Urinary bladder (tissue), 4 donors: ENCODE results near the gene ADGRL2. TPM values are rescaled to one million over a fixed set of nuclear protein-coding genes. Genes with fewer than 3 reads are reported as not detected.
A peak's percentile ranks its signal among the peaks of the same experiment; 100 is the strongest.

Source experiments
- DNase-seq: peaks from one replicate; pipeline ENCODE4 v3.0.0-alpha.2; 2015; ENCODE audit errors: extremely low spot score
- H3K27ac ChIP-seq: one replicate; pipeline ENCODE4 v1.5.1; 2013; ENCODE audit warnings: low read depth, mild to moderate bottlenecking, moderate library complexity
- H3K36me3 ChIP-seq: one replicate; pipeline ENCODE4 v1.6.1; 2013; ENCODE audit warnings: mild to moderate bottlenecking, moderate library complexity; ENCODE audit not compliant: insufficient read depth
- H3K4me1 ChIP-seq: one replicate; pipeline ENCODE4 v1.6.1; 2013; ENCODE audit warnings: mild to moderate bottlenecking, moderate library complexity; ENCODE audit not compliant: insufficient read depth
- H3K4me3 ChIP-seq: one replicate; pipeline ENCODE4 v1.5.1; 2013; ENCODE audit warnings: low read depth, low read length
- WGBS: extraction: QIAGEN DNeasy Blood & Tissue Kit; methylation state at CpG from one replicate; pipeline ENCODE4 v1.1.7; 2013; 5-methylcytosine and 5-hydroxymethylcytosine counted together
- polyA plus RNA-seq: library from polyadenylated mRNA; stranded (reverse); fragments of 200-250 nt; gene quantifications from one replicate; pipeline ENCODE4 v1.2.3, GENCODE V29; 2013
- total RNA-seq: library from RNA; depleted of rRNA; stranded (reverse); fragments of >200 nt; gene quantifications from one replicate; pipeline ENCODE4 v1.2.3, GENCODE V29; 2014
- donor health status: healthy with polysubstance abuse.
- donor health status: healthy.

Gene ADGRL2
- total RNA-seq, result 185 TPM
- 30.5 TPM for polyA plus RNA-seq

DNA sequence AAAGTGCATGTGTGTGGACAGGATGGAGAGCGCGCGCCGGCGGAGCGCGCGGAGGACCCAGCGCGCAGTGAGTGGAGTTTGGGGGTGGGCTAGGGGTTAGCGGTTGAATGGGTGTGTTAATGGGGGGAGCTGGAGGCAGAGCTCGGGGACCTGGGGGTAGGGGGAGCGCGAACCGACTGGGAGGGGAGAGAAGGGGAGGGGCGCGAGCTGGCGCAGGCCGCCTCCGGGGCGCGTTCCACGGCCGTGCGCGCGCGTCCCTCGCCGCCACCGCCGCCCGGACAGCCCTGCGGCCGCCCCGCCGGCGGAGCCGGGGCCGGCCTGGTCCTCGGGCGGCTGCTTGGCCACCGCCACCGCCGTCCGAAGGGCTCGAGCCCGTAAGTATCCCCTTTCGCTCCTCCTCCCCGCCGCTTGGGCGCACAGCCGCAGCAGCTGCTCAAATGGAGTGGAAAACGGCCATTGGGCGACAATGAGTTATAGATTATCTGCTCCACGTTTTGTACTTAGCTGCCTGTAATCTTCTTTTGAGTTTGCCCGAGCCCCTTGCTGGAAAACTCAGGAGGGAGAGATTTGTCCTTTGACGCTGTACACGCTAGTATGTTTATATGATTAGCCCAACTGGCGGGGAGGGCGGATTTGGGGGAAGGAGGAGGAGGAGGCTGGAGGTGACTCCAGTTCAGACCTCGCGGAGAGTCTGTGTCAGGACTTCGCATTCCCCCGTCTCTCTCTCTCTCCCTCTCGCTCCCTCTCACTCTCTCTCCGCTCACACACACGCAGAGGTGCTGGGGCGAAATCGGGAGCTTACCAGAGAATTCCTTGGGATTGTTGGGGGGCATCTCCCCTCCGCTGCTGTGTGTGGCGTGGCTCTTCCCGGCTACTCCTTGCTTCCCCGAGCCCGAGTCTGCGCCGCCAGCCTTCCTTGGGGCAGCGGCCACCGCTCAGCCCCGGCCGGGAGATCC lies at the start of gene ADGRL2:
ADGRL2 (plus strand) TSS at position 240 of the 956 bp plus-strand sequence. CDS start 36,051 bp downstream, outside the sequence.
- peak; percentile 85 for DNase-seq
- under 1% methylated on average over 80 of the region's 81 CpGs for whole genome bisulfite sequencing
- Histone ChIP-seq H3K27ac (peak within 1 kb of the TSS; percentile 89), H3K4me3 (peak within 1 kb of the TSS; percentile 74), H3K4me1 (no peaks in the 10 kb centered on the region), H3K36me3 (no peaks in the 10 kb centered on the region)

DNA sequence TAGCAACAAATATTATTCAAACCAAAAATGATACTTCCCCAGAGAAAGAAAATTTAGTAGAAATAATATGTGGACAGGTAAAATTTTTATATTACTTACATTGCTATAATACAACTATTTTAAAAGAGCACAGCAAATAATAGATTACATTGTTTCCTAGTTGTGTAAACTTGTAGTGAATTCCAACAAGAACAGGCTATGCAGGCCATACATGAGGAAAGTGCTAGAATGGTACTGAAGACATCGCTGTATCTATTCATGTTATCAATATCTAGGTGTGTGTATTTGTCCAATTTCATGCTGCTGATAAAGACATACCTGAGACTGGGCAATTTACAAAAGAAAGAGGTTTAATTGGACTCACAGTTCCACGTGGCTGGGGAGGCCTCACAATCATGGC lies 47.9 kb upstream of the ADGRL2 start:
- Histone ChIP-seq H3K27ac (no peak overlapping the region), H3K36me3 (no peaks in the 10 kb centered on the region), H3K4me1 (peaks cover 3% of the 10 kb centered on the region), H3K4me3 (no peak overlapping the region)
- WGBS, result 77% methylated on average over 2 of the region's 2 CpGs
- no peak for DNase-seq

DNA sequence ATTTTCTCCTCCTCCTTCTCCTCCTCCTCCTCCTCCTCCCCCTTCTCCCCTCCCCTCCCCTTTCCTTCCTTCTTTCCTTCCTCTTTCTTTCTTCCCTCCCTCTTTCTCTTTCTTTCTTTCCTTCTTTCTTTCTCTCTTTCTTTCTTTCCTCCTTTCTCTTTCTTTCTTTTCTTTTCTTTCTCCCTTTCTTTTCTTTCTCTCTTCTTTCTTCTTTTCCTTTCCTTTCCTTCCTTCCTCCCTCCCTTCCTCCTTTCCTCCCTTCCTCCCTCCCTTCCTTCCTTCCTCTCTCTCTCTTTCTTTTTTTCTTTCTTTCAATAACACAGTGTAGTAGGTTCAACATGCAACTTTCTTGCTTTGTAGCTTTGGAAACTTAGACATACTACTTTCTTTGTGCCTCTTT lies 46.3 kb upstream of the ADGRL2 start:
- no peak for DNase-seq
- peaks cover 3% of the 10 kb centered on the region for H3K4me1 ChIP-seq
- no peak overlapping the region for H3K4me3 ChIP-seq
- no peak overlapping the region for H3K27ac ChIP-seq
- no peaks in the 10 kb centered on the region for H3K36me3 ChIP-seq

- DNase-seq, result no peak
- 77% methylated on average over 2 of the region's 2 CpGs for WGBS
- no peak overlapping the region for H3K27ac ChIP-seq
These were observed 43.9 kb upstream of the ADGRL2 start for GRCh38 chr1:81756872-81757271.

DNA sequence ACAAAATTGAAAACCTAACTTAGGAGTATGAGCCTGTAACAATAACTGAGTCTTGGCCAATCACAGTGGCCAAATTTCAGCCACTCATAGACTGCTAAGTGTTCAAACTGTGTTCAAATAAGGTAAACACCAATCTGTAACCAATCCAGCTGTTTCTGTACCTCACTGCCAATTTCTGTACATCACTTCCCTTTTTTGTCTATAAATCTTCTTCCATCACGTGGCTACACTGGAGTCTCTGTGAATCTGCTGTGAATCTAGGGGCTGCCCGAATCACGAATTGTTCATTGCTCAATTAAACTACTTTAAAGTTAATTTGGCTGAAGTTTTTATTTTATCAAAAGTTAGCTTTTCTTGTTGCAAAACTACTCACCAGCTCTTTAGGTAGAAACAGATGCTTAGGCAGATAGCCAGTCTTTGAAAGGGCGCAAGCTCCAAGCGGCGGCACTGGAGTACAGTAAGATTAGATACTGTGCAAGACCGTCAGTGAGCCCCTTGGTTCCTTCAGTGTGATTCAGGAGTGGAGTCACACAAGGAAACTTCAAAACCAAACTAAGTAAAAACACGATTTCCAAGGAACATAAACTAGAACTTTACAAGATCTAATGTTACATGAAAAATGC lies 43.2 kb upstream of the ADGRL2 start:
- Histone ChIP-seq H3K4me1 (peaks cover 3% of the 10 kb centered on the region), H3K36me3 (no peaks in the 10 kb centered on the region), H3K4me3 (no peak overlapping the region), H3K27ac (no peak overlapping the region)
- no peak for DNase-seq
- WGBS, result 87% methylated on average over 8 of the region's 8 CpGs

More at GRCh38 chr1:81756872-81757271, 43.9 kb upstream of the ADGRL2 start:
- Histone ChIP-seq H3K36me3 (no peaks in the 10 kb centered on the region), H3K4me1 (peaks cover 3% of the 10 kb centered on the region), H3K4me3 (no peak overlapping the region)

- WGBS, result 65% methylated on average over 2 of the region's 2 CpGs
- no peak for DNase-seq
- Histone ChIP-seq H3K4me1 (peaks cover 3% of the 10 kb centered on the region), H3K27ac (no peak overlapping the region), H3K4me3 (no peak overlapping the region), H3K36me3 (no peaks in the 10 kb centered on the region)
These were observed 42.6 kb upstream of the ADGRL2 start for GRCh38 chr1:81758181-81758580.

GRCh38 chr1:81760477-81761097 lies 40.1 kb upstream of the ADGRL2 start:
- no peak overlapping the region for H3K27ac ChIP-seq
- 13% methylated on average over 1 of the region's 1 CpG for WGBS
- H3K4me1 ChIP-seq, result peaks cover 3% of the 10 kb centered on the region
- no peak for DNase-seq
- no peak overlapping the region for H3K4me3 ChIP-seq
- H3K36me3 ChIP-seq, result no peaks in the 10 kb centered on the region

DNA sequence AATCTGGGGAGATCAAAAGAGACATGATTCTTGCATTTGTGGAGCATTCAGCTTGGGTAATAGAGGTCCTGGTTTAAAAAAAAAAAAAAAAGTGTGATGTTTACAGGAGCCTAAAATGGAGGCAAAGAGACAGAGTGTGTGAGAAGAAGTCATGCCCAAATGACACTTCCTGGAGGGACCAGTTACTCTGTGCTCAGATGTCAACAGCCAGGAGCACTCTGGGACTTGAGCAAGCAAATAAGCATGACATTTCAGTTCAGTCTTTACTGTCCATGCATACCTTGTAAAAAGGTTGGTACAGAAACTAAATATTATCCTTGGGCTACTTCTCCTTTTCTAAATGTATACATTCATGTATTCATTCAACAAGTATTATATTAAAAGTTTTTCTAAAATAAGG lies 25.2 kb upstream of the ADGRL2 start:
- H3K4me3 ChIP-seq, result no peak overlapping the region
- no peaks in the 10 kb centered on the region for H3K4me1 ChIP-seq
- H3K36me3 ChIP-seq, result no peaks in the 10 kb centered on the region
- no peak overlapping the region for H3K27ac ChIP-seq
- DNase-seq, result no peak

GRCh38 chr1:81780705-81781454 lies 19.9 kb upstream of the ADGRL2 start:
- WGBS, result 91% methylated on average over 1 of the region's 1 CpG
- Histone ChIP-seq H3K4me3 (no peak overlapping the region), H3K4me1 (no peaks in the 10 kb centered on the region), H3K36me3 (no peaks in the 10 kb centered on the region), H3K27ac (no peak overlapping the region)
- DNase-seq, result no peak

- WGBS, result 91% methylated on average over 2 of the region's 2 CpGs
- no peaks in the 10 kb centered on the region for H3K4me1 ChIP-seq
- H3K27ac ChIP-seq, result no peak overlapping the region
- H3K4me3 ChIP-seq, result no peak overlapping the region
- H3K36me3 ChIP-seq, result no peaks in the 10 kb centered on the region
- DNase-seq, result no peak
These were observed 19.0 kb upstream of the ADGRL2 start for GRCh38 chr1:81781749-81782148.

- no peak for DNase-seq
- 95% methylated on average over 2 of the region's 2 CpGs for WGBS
- Histone ChIP-seq H3K4me1 (no peaks in the 10 kb centered on the region), H3K36me3 (no peaks in the 10 kb centered on the region), H3K4me3 (no peak overlapping the region), H3K27ac (no peak overlapping the region)
These were observed 8.6 kb upstream of the ADGRL2 start for GRCh38 chr1:81792184-81792583.

- no peaks in the 10 kb centered on the region for H3K4me1 ChIP-seq
- DNase-seq, result no peak
- H3K27ac ChIP-seq, result no peak overlapping the region
- no peaks in the 10 kb centered on the region for H3K36me3 ChIP-seq
- H3K4me3 ChIP-seq, result no peak overlapping the region
- 96% methylated on average over 2 of the region's 2 CpGs for WGBS
These were observed 3.0 kb upstream of the ADGRL2 start for GRCh38 chr1:81797701-81798100.

GRCh38 chr1:81799939-81800694 lies 617 bp upstream of the ADGRL2 start:
- Histone ChIP-seq H3K27ac (peak overlapping the region; percentile 79), H3K4me1 (no peaks in the 10 kb centered on the region), H3K36me3 (no peaks in the 10 kb centered on the region), H3K4me3 (peak overlapping the region; percentile 74)
- peak; percentile 70 for DNase-seq
- WGBS, result under 1% methylated on average over 44 of the region's 44 CpGs
